HL-60 (cell line): Measurements from ENCODE around the gene SEC24B.

Experiments used
- POLR2AphosphoS5 ChIP-seq: IDR thresholded peaks from 2 replicates; pipeline ENCODE4 v1.6.1; 2012; ENCODE audit warnings: low read depth
- TF ChIP-seq, protein P1 (sequence below): IDR thresholded peaks from one replicate; pipeline ENCODE4 v1.5.1; 2011; ENCODE audit warnings: low read length, control low read depth, inconsistent platforms; ENCODE audit not compliant: insufficient read depth

GRCh38 chr4:109510687-109511086 lies 77.1 kb downstream of the SEC24B start:
- TF ChIP-seq, protein P1, sequence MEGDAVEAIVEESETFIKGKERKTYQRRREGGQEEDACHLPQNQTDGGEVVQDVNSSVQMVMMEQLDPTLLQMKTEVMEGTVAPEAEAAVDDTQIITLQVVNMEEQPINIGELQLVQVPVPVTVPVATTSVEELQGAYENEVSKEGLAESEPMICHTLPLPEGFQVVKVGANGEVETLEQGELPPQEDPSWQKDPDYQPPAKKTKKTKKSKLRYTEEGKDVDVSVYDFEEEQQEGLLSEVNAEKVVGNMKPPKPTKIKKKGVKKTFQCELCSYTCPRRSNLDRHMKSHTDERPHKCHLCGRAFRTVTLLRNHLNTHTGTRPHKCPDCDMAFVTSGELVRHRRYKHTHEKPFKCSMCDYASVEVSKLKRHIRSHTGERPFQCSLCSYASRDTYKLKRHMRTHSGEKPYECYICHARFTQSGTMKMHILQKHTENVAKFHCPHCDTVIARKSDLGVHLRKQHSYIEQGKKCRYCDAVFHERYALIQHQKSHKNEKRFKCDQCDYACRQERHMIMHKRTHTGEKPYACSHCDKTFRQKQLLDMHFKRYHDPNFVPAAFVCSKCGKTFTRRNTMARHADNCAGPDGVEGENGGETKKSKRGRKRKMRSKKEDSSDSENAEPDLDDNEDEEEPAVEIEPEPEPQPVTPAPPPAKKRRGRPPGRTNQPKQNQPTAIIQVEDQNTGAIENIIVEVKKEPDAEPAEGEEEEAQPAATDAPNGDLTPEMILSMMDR, result no peak
- no peak for TF ChIP-seq POLR2AphosphoS5
